GM21723 (cell line): ENCODE data around the gene RNGTT.
"Not testable (repeated sequence)": the region's sequence is repeated elsewhere in the genome, so short reads cannot be mapped to it uniquely, and the experiment has no call there.

ENCODE experiments used
- ATAC-seq: cut with Tn5 transposase; IDR thresholded peaks from one replicate; pipeline ENCODE4 v1.9.1; 2021; ENCODE audit warnings: mild to moderate bottlenecking, moderate library complexity; ENCODE audit not compliant: unreplicated experiment

RNGTT gene

DNA sequence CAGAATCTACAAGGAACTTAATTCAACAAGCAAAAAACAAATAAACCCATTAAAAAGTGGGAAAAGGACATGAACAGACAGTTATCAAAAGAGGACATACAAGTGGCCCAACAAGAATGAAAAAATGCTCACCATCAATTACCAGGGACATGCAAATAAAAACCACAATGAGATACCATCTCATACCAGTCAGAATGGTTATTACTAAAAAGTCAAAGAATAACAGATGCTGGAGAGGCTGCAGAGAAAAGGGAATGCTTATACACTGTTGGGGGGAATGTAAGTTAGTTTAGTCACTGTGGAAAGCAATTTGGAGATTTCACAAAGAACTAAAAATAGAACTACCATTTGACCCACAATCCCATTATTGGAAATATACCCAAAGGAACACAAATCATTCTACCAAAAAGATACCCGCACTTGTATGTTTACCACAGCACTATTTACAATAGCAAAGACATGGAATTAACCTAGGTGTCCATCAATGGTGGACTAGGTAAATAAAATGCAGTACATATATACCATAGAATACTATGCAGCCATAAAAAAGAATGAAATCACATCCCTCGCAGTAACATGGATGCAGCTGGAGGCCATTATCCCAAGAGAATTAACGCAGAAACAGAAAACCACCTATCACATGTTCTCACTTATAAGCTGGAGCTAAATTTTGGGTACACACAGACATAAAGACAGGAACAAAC lies 48.4 kb downstream of the RNGTT start:
- no peak for ATAC-seq

DNA sequence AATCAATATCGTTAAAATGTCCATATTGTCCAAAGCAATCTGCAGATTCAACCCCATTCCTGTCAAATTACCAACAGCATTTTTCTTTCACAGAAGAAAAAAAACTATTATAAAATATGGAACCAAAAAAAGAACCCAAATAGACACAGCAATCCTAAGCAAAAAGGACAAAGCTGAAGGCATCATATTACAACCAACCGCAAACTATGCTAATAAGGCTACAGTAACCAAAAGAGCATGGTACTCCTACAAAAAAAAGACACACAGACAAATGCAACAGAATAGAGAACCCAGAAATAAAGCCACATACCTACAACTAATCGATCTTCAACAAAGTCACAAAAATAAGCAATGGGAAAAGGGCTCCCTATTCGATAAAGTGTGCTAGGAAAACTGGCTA lies 49.2 kb downstream of the RNGTT start:
- no peak for ATAC-seq

DNA sequence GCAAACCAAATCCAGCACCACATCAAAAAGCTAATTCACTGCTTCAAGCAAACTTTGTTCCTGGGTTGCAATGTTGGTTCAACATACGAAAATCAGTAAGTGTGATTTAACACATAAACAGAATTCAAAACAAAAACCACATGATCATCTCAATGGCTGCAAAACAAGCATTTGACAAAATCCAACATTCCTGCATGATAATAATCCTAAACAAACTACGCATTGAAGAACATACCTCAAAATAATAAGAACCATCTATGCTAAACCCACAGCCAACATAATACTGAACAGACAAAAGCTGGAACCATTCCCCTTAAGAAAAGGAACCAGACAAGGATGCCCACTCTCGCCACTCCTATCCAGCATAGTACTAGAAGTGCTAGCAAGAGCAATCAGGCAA lies 49.9 kb downstream of the RNGTT start:
- no peak for ATAC-seq

DNA sequence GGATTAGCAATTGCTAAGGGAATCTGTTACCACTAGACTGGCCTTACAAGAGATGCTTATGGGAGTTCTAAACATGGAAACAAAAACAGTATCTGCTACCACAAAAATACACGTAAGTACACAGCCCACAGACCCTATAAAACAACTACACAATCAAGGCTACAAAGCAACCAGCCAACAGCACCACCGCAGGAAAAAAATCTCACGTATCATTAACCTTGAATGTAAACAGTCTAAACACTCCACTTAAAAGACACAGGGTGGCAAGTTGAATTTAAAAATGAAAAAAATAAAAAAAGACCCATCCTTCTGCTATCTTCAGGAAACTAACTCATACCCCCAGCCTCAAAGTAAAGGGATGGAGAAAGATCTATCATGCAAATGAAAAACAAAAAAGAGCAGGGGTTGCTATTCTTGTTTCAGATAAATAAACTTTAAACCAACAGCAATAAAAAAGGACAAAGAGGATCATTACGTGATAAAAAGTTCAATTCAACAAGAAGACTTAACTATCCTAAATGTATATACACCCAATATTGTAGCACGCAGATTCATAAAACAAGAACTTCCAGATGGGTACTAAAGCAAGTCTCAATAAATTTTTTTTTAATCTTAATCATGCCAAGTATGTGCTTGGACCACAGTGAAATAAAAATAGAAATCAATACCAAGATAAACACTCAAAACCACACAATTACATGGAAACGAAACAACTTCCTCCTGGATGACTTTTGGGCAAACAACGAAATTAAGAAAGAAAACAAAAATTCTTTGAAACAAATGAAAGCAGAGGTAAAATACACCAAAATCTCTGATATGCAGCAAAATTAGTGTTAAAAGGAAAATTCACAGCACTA lies 52.3 kb downstream of the RNGTT start:
- ATAC-seq, result no peak

DNA sequence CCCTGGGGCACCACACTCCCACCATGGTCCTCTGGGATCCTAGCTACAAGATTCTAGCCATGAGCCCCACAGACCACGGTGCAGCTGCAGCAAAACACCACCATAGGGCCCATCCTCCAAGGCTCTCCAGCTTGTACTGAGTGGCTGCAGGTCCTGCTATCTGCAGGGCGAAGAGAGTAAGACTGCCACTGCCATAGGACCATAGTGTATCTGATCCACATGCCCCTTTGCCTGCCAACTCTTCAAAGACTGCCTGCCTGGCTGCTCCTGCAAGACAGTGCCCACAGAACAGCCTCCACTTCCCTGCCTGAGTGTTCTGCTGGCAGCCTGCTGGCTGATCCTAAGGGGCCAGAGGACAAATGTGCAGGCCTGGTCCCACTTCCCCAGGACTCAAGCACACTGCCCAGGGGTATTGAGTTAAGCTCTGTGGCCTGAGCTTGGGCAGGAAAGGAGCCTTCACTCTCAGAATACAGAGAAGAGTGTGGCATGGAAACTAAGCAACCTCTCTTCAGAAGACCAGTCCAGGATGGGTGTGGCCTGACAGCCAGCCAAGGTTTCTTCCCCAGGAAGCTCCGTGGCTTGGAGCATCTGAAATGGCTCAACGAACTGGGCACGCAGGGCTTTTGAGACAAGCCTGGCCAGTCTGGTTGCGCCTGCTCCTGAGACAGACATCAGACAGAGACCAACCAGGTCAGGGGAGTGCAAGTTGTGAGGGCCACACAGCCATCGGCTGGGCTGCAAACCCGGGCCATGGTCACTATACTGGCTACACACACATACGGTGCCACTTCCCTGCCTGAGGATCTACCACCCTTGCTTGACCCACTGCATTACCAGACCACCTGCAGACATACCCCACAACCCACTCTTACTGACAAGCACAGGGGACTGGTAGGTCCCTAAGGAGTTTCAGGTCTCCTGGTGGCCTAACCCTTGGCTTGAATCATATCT lies 54.5 kb downstream of the RNGTT start:
- ATAC-seq, result no peak

DNA sequence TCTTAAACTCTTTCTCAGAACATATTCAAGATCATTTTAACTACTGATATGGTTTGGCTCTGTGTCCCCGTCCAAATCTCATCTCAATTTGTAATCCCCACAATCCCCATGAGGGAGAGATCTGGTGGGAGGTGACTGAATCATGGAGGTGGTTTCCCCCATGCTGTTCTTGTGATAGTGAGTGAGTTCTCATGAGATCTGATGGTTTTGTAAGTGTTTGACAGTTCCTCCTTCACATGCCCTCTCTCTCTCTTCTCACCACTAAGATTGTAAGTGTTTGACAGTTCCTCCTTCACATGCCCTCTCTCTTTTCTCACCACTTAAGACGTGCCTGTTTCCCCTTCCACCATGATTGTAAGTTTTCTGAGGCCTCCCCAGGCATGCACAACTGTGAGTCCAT lies 56.3 kb downstream of the RNGTT start:
- not testable (repeated sequence) for ATAC-seq

DNA sequence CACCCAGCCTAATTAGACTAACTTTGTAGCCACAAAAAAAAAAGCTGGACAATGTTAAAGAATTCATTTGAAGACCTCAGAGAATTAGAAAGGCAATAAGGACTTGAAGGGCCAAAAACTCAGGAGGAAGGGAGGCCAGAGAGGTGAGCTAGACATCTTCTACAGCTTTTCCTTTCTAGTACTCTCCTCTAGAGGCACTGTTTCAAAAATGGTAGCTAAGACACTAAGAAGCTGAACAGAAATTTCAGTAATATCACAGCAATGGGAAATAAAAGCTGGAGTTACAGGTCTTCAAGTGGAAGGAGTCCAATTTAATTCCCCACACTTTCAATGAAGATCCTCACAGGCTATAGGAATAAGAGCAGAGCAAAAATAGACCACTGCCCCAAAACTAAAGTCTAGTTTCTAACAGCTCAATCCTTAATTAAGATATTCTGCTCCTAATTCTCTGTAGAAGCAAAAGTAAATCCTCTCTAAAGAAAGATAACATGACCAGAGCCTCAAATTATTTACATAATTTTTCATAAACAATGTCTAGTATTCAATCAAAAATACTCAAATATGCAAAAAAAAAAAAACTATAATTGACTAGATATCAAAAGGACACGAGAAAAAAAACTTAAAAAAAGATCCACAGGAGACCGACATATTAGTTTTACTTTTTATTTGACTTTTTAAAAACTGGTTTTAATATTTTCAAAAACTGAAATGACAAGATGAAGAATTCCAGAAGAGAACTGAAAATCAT lies 63.7 kb downstream of the RNGTT start:
- ATAC-seq, result no peak

DNA sequence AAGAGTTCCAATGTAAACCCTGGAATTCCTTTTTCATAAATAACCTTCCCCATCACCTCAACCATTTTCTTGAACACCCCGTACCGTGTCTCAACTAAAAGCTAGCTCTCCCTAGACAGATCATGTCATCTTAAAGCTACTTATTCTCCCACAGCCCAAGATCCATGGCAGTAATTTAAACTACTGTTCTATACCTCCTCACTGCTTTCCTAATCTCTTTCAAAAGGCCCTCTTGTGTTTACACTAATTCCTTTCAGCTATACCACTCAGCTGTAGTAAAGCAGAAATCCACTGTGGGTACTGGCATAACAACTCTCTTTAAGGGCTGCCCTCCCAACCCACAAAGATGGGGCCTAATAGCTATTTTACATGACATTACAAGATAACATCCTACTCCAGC lies 67.5 kb downstream of the RNGTT start:
- ATAC-seq, result no peak

DNA sequence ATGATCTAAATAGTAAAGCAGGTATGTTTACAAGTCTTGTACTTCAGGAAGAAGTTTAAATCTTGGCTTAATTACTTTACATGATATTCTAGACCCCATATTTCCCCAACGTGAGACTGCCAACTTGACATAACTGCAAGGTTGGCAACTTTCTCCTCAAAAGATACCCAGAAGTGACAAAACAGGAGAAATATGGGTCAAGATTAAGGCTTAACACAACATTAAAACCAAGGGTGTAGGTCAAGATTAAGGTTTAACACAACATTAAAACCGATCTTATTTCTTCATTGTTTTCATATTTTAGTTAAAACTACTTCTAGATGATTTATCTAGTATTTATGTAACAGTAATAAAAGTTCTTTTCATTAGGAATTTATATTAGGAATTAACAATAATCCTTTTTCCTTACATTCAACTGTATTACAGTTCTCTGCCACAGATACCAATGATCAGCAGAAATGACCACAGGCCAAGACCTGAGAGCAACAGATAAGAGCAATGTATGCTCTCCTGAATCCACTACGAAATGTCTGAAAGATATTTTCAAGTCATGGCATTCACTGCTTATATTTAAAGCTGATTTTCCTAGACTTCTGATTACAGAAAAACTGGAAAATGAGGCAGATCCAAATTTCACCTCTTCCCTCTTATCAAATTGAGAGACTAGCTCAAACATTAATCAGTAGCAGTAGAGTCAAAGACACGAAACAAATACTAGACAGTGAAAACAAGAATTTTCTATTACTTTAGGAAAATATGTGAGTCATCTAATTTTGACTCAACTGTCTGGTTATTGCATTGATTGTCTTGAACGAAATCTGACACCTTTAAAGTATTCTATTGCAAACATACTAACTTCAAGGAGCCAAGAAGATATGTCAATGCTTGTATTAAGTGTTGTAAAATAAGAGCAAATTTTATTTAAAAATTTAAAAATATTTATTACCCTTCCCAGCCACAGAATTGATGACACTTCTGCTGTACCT lies 72.3 kb downstream of the RNGTT start:
- no peak for ATAC-seq

DNA sequence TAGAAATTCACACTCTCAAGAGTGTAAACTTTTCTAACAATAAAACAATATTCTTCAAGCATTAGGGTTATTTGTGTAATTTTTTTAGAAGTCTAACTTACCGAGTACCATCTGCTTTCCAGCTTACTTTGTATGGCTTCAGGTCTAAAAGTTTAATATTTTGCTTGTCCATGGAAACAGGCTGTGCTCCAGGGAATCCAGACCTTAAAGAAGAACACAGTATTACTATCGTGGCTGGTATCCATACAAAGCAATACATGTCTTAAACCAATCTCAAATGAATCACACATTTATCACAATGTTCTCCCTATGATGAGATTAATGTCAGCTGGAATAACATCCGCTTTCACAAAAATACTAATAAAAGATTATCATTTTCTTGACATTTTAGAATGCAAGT lies 73.0 kb downstream of the RNGTT start:
- ATAC-seq, result no peak

DNA sequence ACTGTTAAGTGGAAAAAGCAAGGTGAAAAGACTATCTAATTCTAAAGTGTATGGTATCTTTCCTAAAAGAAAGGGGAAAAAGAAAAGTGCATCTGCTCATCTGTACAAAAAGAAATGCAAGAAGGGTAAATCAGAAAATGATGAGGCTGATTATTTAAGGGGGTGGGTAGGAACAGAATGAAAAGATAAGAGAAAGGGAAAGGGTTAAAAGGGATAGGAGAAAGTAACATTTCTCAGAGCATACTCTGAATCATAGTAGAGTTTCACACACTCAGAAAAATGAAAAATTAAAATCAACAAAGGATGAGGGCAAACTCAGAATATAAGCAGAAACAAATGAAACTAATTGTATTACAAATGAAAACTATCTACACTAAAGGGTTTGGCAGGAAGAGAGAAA lies 79.1 kb downstream of the RNGTT start:
- ATAC-seq, result no peak

DNA sequence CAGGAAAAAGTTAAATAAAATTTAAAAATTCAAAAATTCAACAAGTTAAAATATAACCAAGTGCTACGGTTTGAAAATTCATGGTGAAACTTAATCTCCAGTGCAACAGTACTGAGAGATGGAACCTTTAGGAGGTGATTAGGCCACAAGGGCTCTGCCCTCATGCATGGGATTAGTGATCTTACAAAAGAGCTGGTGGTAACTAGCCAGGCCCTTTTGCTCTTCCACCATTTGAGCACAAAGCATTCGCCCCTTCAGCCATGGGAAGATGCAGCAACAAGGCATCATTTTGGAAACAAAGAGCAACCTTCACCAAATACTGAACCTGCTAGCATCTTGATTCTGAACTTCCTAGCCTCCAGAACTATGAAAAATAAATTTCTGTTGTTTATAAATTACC lies 80.9 kb downstream of the RNGTT start:
- ATAC-seq, result no peak

DNA sequence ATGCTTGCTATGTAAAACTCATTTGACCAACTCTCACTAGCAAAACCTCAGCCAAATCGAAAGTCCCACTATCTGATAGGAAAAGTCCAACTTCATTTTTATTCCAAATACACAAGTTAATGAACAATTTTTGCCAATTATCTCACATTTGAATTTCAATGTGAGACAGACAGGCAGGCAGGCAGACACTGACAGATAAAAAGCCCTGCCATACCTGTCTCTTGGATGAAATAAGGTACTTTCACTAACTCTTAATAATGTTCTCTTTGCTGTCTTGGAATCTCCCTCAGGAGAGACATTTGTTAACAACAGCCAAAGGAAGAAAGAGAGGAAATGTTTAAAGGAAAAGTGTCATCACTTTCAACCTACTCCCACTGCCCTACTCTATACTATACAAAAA lies 82.0 kb downstream of the RNGTT start:
- ATAC-seq, result no peak

DNA sequence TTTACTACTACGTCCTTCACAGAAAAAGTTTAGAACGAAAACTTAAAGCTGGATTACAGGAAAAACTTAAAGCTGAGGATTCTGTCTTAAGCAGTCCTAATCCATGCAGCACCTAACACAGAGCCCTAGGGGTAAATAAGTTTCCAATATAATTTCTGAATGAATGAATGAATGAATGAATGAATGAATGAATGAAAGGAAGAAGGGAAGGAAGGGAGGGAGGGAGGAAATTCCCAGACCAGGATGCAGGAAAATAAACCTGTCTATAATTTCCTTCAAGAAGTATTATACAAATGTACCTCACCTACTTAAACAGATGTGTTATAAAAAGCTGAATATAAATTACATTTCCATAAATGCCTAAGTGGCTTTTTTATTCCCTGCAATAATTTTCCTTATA lies 83.4 kb downstream of the RNGTT start:
- ATAC-seq, result no peak

DNA sequence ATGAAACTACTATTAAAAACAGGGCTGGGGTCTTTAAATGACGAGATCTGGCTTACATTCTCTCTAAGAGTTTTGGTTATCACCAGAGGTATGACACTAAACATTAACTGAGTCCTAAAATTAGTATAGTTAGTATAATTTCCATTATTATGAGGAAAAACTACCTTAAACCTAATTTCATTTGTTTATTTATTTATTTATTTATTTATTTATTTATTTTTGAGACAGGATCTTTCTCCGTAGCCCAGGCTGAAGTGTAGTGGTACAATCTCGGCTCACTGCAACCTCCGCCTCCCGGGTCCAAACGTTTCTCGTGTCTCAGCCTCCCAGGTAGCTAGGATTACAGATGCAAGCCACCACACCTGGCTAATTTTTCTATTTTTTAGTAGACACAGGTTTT lies 85.5 kb downstream of the RNGTT start:
- ATAC-seq, result no peak

DNA sequence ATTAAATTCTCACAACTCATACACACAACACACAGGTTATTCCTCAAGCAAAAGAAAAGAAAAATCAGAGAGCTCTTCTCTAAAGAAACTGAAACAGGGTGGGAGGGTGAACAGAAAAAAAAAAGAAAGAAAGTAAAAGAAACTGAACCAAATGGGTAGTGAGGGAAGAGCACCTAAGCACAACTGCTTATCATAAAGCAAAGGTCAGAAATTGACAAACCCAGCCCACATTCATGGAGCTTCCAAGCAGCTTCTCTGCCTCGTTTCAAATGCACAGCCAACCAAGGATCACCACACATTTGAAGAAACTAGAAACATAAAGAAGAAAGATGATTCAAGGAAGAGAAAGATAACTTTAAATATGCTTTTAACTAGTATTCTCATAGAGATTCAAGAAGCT lies 90.5 kb downstream of the RNGTT start:
- ATAC-seq, result no peak

DNA sequence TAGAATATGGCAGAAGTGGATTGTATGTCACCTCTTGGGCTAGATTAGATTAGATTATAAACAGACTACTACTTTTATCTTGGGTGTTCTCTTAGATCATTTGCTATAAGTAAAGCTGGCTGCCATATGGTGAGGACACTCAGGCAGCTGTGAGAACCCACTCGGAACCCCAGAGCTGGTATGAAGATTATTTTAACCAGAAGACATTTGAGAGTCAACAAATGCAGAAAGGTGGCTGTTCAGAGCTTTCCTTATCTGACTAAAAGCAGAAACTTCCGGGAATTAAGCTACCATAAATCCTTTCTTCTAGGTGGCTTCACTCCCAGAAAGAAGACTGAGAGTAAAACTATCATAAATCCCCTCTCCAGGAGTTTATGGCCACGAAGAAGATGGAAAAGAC lies 91.9 kb downstream of the RNGTT start:
- no peak for ATAC-seq

DNA sequence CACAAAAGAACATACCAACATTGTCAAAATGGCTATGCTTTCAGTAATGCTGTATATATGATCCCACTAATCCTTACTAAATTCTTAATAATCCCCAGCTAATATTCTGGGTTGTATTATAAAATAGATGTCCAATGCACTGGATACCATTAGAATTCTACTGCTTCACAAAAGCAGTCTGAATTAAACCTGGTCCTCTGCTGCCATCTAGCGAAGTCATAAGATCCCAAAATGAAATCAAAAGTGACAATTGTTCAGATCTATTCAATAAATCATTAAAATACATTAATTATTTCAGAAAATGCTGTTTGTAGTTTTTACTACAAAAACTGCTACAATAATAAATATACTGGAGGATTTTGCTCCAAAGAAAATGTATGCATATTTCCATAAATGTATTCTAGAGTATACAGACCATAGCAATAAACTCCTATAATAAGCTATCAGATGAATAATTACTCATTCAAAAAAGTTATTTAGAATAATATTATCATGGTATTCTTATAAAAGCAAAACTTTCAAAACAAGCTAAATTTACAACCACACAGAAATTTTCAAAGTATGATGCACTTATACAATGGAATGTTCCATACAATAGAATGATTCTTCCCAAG lies 92.6 kb downstream of the RNGTT start:
- ATAC-seq, result no peak
